NCI-H774 (cell line): ENCODE measurements around the gene CWC15.
"Not testable (repeated sequence)": the region's sequence is repeated elsewhere in the genome, so short reads cannot be mapped to it uniquely, and the experiment has no call there.

Experiments used
- DNase-seq: peaks from one replicate; lab custom pipeline; 2025; lab: John Stamatoyannopoulos, UW

Gene CWC15

GRCh38 chr11:94913718-94914394, 59.5 kb downstream of the CWC15 start:
- not testable (repeated sequence) for DNase-seq

- no peak for DNase-seq
These were observed 60.5 kb downstream of the CWC15 start for GRCh38 chr11:94912806-94913205.
